Hepatocyte (in vitro differentiated cells): Measurements from ENCODE around the gene MPZL2. TPM values are rescaled to one million over a fixed set of nuclear protein-coding genes. Genes with fewer than 3 reads are reported as not detected.

Experiments used
- DNase-seq: peaks from one replicate; pipeline ENCODE4 v3.0.0-alpha.2; 2016; ENCODE audit warnings: low spot score
- H2AFZ ChIP-seq: fragments of 200-600 bp; sonication (generic); 2 replicates; pipeline ENCODE4 v1.6.0; 2016; ENCODE audit warnings: antibody characterized with exemption, mild to moderate bottlenecking
- H3K27ac ChIP-seq: fragments of 200-600 bp; sonication (generic); 2 replicates; pipeline ENCODE4 v1.5.1; 2016; ENCODE audit warnings: mild to moderate bottlenecking
- H3K27me3 ChIP-seq: fragments of 200-600 bp; sonication (generic); 2 replicates; pipeline ENCODE4 v1.6.1; 2016
- H3K36me3 ChIP-seq: fragments of 200-600 bp; sonication (generic); replicated peaks from 2 replicates; pipeline ENCODE4 v1.5.1; 2016; ENCODE audit warnings: low read depth; ENCODE audit not compliant: insufficient read depth
- H3K4me1 ChIP-seq: fragments of 200-600 bp; sonication (generic); 2 replicates; pipeline ENCODE4 v1.5.1; 2016; ENCODE audit warnings: mild to moderate bottlenecking, moderate library complexity; ENCODE audit not compliant: insufficient read depth
- H3K4me2 ChIP-seq: fragments of 200-600 bp; sonication (generic); 2 replicates; pipeline ENCODE4 v1.6.0; 2016
- H3K4me3 ChIP-seq: fragments of 200-600 bp; sonication (generic); 2 replicates; pipeline ENCODE4 v1.5.1; 2016; ENCODE audit warnings: mild to moderate bottlenecking
- H3K79me2 ChIP-seq: fragments of 200-600 bp; sonication (generic); 2 replicates; pipeline ENCODE4 v1.6.0; 2017; ENCODE audit warnings: mild to moderate bottlenecking
- H3K9me2 ChIP-seq: fragments of 200-600 bp; sonication (generic); replicated peaks from 2 replicates; pipeline ENCODE4 v1.6.0; 2017; ENCODE audit warnings: mild to moderate bottlenecking; ENCODE audit not compliant: insufficient read depth
- H3K9me3 ChIP-seq: fragments of 200-600 bp; sonication (generic); 2 replicates; pipeline ENCODE4 v1.5.1; 2016; ENCODE audit warnings: low read depth, mild to moderate bottlenecking
- H4K20me1 ChIP-seq: fragments of 200-600 bp; sonication (generic); 2 replicates; pipeline ENCODE4 v1.6.0; 2016; ENCODE audit warnings: mild to moderate bottlenecking; ENCODE audit not compliant: insufficient read depth, poor library complexity, severe bottlenecking
- CTCF ChIP-seq: fragments of 200-600 bp; sonication (generic); IDR thresholded peaks from 2 replicates; pipeline ENCODE4 v1.5.1; 2016; ENCODE audit warnings: antibody characterized with exemption, mild to moderate bottlenecking; ENCODE audit not compliant: poor library complexity
- EZH2 ChIP-seq: fragments of 200-600 bp; sonication (generic); IDR thresholded peaks from 2 replicates; pipeline ENCODE4 v1.6.1; 2016; ENCODE audit warnings: antibody characterized with exemption, mild to moderate bottlenecking, borderline replicate concordance
- EZH2phosphoT487 ChIP-seq: fragments of 200-600 bp; sonication (generic); IDR thresholded peaks from one replicate; pipeline ENCODE4 v1.6.1; 2018; ENCODE audit warnings: antibody characterized with exemption, mild to moderate bottlenecking, low read depth, moderate library complexity; ENCODE audit not compliant: unreplicated experiment, severe bottlenecking
- WGBS: methylation state at CpG from one replicate; pipeline ENCODE4 v1.1.6; 2016; ENCODE audit warnings: low lambda C conversion rate; ENCODE audit errors: missing lambda C conversion rate; 5-methylcytosine and 5-hydroxymethylcytosine counted together
- polyA plus RNA-seq: library from polyadenylated mRNA; unstranded; fragments of >200 nt; fragmentation: Nextera tagmentation; extraction: Ambion mirVana; gene quantifications from 2 replicates; pipeline ENCODE4 v1.2.1, GENCODE V29; 2016
- total RNA-seq: library from RNA; depleted of rRNA; stranded (reverse); fragments of >200 nt; gene quantifications from 2 replicates; pipeline ENCODE4 v1.2.3, GENCODE V29; 2014

Gene MPZL2
- total and polyA plus RNA-seq, 2 experiments from 2014 or later: 47.2 to 48.0 TPM

GRCh38 chr11:118264569-118265465, 720 bp upstream of the MPZL2 start:
- no peak for DNase-seq
- no peaks in the 10 kb centered on the region for H3K9me2 ChIP-seq
- H3K4me3 ChIP-seq: peak overlapping the region; percentile 34
- WGBS: 35% methylated on average over 13 of the region's 13 CpGs
- no peaks in the 10 kb centered on the region for H3K9me3 ChIP-seq
- peaks cover 19% of the 10 kb centered on the region for H3K4me1 ChIP-seq
- H3K27me3 ChIP-seq: no peaks in the 10 kb centered on the region
- no peaks in the 10 kb centered on the region for H4K20me1 ChIP-seq
- H3K4me2 ChIP-seq: peak overlapping the region; percentile 73
- TF ChIP-seq EZH2 (no peak), CTCF (no peak), EZH2phosphoT487 (no peak)
- H3K79me2 ChIP-seq: peaks cover 24% of the 10 kb centered on the region
- peak overlapping the region; percentile 43 for H2AFZ ChIP-seq
- no peaks in the 10 kb centered on the region for H3K36me3 ChIP-seq
- peak overlapping the region; percentile 93 for H3K27ac ChIP-seq

- TF ChIP-seq EZH2 (no peak), CTCF (no peak), EZH2phosphoT487 (no peak)
- no peaks in the 10 kb centered on the region for H4K20me1 ChIP-seq
- no peaks in the 10 kb centered on the region for H3K9me2 ChIP-seq
- no peak overlapping the region for H2AFZ ChIP-seq
- H3K27ac ChIP-seq: peak overlapping the region; percentile 93
- no peaks in the 10 kb centered on the region for H3K9me3 ChIP-seq
- H3K4me1 ChIP-seq: peaks cover 19% of the 10 kb centered on the region
- DNase-seq: no peak
- H3K4me3 ChIP-seq: peak overlapping the region; percentile 34
- WGBS: 54% methylated on average over 4 of the region's 4 CpGs
- no peaks in the 10 kb centered on the region for H3K27me3 ChIP-seq
- H3K4me2 ChIP-seq: peak overlapping the region; percentile 73
- no peaks in the 10 kb centered on the region for H3K36me3 ChIP-seq
- peaks cover 27% of the 10 kb centered on the region for H3K79me2 ChIP-seq
Observed at GRCh38 chr11:118263112-118263511, 985 bp downstream of the MPZL2 start.

GRCh38 chr11:118260353-118260752, 3.7 kb downstream of the MPZL2 start:
- TF ChIP-seq EZH2phosphoT487 (no peak), EZH2 (no peak), CTCF (no peak)
- peaks cover 10% of the 10 kb centered on the region for H3K4me1 ChIP-seq

More at GRCh38 chr11:118260353-118260752, 3.7 kb downstream of the MPZL2 start:
- H3K4me3 ChIP-seq: no peak overlapping the region
- no peaks in the 10 kb centered on the region for H3K9me3 ChIP-seq
- H2AFZ ChIP-seq: no peak overlapping the region
- DNase-seq: no peak
- H3K27me3 ChIP-seq: no peaks in the 10 kb centered on the region
- WGBS: 88% methylated on average over 3 of the region's 3 CpGs
- H3K4me2 ChIP-seq: no peak overlapping the region
- no peaks in the 10 kb centered on the region for H3K36me3 ChIP-seq
- H3K9me2 ChIP-seq: no peaks in the 10 kb centered on the region
- no peaks in the 10 kb centered on the region for H4K20me1 ChIP-seq
- peaks cover 29% of the 10 kb centered on the region for H3K79me2 ChIP-seq
- no peak overlapping the region for H3K27ac ChIP-seq
